ENCODE results near the gene RSRC1. TPM values are rescaled to one million over a fixed set of nuclear protein-coding genes. Genes with fewer than 3 reads are reported as not detected.

Gene RSRC1
- total and polyA plus RNA-seq, 2 of the 8 experiments (the other 6 are each of a cell fraction or from before 2014, with no cell fraction given): 2.0 to 27.9 TPM

DNA sequence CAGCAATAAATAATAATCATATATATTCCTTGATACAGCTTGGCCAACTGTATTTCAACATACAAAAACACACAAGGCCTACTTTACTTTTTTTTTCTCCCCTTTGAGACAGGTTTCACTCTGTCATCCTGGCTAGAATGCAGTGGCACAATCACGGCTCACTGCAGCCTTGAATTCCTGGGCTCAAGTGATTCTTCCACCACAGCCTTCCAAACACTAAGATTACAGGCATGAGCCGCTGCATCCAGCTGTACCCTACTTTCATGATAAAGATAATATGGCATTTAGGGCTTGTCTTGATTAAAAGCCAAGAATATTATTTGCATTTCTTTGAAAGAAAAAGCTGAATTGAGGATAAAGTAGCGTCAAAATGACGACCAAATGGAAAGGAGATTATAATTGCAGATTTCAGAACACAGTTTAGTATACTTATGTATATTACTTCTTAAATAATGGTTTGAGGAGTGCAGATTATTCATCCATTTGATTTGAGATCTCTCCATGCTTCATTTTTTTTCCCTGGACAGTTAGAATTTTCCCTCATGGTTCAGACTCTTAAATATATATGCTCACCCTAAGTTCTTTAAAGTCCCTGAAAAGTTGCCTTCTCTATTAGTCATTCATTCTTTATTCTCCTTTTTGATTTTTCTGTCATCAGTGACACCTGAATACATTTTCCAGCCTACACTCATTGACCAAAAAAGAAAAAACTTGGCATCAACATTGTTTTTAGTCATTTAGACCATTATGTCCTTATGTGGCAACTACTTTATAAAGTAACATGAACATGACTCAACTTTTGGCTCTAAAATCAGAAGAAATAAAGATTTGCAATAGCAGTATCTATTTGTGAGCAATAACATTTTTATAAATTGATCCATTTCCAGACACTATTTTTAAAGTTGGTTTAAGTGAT lies 412.6 kb downstream of the RSRC1 start:
- no peak overlapping the region for H2BK12ac ChIP-seq (ENCODE audit: low read depth, low read length)
- DNase-seq (ENCODE audit: low read depth in 1 of 2, low spot score in 2 of 2) (no peak), FAIRE-seq (no peak)
- no peaks in the 10 kb centered on the region for H3K23me2 ChIP-seq (ENCODE audit: low read depth, low read length)
- no peaks in the 10 kb centered on the region for H3K4me1 ChIP-seq (replicated peaks in 1 of 4; ENCODE audit: control insufficient read depth in 3 of 4, insufficient read depth in 4 of 4, low read length in 3 of 4)
- no peak overlapping the region for H3K18ac ChIP-seq (ENCODE audit: extremely low read depth, low read length)
- H4K8ac ChIP-seq (ENCODE audit: extremely low read depth, insufficient read depth, low read length): no peak overlapping the region
- H3K9ac ChIP-seq (replicated peaks in 1 of 4; ENCODE audit: extremely low read depth in 1 of 4, low read depth in 3 of 4, low read length in 3 of 4): no peak overlapping the region
- no peaks in the 10 kb centered on the region for H3K79me2 ChIP-seq (ENCODE audit: control insufficient read depth in 1 of 2, insufficient read depth in 2 of 2, low read length in 2 of 2)
- no peak overlapping the region for H3K4me2 ChIP-seq (ENCODE audit: insufficient read depth in 1 of 2, low read depth in 2 of 2, low read length in 2 of 2)
- H4K5ac ChIP-seq (ENCODE audit: insufficient read length, low read depth, low read length): no peak overlapping the region
- no peaks in the 10 kb centered on the region for H4K20me1 ChIP-seq (replicated peaks in 1 of 2; ENCODE audit: control insufficient read depth in 1 of 2, insufficient read depth in 2 of 2, low read length in 2 of 2)
- ChIA-PET CTCF (ENCODE audit: partially characterized antibody) (interaction anchor here (0.7 to 1.4 kb wide), 2 partner anchors 8 to 137 kb away, joined by 3 to 5 read pairs; no protein-coding TSS in a partner anchor), POLR2A (ENCODE audit: partially characterized antibody) (no interaction called here)
- H3K4me3 ChIP-seq (ENCODE audit: extremely low read depth in 1 of 4, insufficient read depth in 2 of 4, low read depth in 3 of 4, low read length in 4 of 4): no peak overlapping the region
- H3K27ac ChIP-seq (ENCODE audit: low read depth, low read length): no peak overlapping the region
- H3K23ac ChIP-seq (ENCODE audit: insufficient read length): no peak overlapping the region
- H4K91ac ChIP-seq (replicated peaks; ENCODE audit: insufficient read length, low read length): no peak overlapping the region
- no peak overlapping the region for H3K4ac ChIP-seq (replicated peaks; ENCODE audit: insufficient read length, low read depth, low read length)
- peaks cover 0 to under 1% of the 10 kb centered on the region in 2 experiments; a peak in 2 of 4 replicates for H3K9me3 ChIP-seq (ENCODE audit: insufficient read depth in 2 of 2, low read depth in 1 of 2, low read length in 1 of 2)
- H3K27me3 ChIP-seq (replicated peaks in 1 of 4; ENCODE audit: control insufficient read depth in 3 of 4, extremely low read depth in 1 of 4, insufficient read depth in 3 of 4, low read length in 3 of 4): no peaks in the 10 kb centered on the region
- no peak overlapping the region for H2BK15ac ChIP-seq (ENCODE audit: low read length)
- no peaks in the 10 kb centered on the region for H3K79me1 ChIP-seq (ENCODE audit: low read depth, low read length)
- no peak overlapping the region for H3K56ac ChIP-seq (replicated peaks; ENCODE audit: insufficient read length, low read depth, low read length)
- H2BK20ac ChIP-seq (ENCODE audit: low read length): no peak overlapping the region
- H2BK120ac ChIP-seq (replicated peaks; ENCODE audit: low read depth, low read length): no peak overlapping the region
- H2BK5ac ChIP-seq (ENCODE audit: low read depth, low read length): no peak overlapping the region
- no peak overlapping the region for H2AK5ac ChIP-seq (ENCODE audit: low read depth, low read length)
- H2AFZ ChIP-seq (ENCODE audit: low read length): no peak overlapping the region
- no peak overlapping the region for H3K14ac ChIP-seq (ENCODE audit: insufficient read length)
- no peaks in the 10 kb centered on the region for H3K36me3 ChIP-seq (ENCODE audit: control insufficient read depth in 2 of 4, insufficient read depth in 4 of 4, low read length in 3 of 4)
- 91% methylated on average over 4 of the region's 4 CpGs; no CpG with 5 or more reads in 1 of the 2 experiments for WGBS, 2 experiments (ENCODE audit: extremely low coverage in 1 of 2, insufficient coverage in 1 of 2, insufficient read length in 1 of 2, insufficient replicate concordance in 2 of 2, low coverage in 1 of 2, low lambda C conversion rate in 2 of 2, missing lambda C conversion rate in 1 of 2)
- TF ChIP-seq TEAD4 (IDR thresholded peaks at IDR 0.05; ENCODE audit: low read depth, low read length): no peak
- TF ChIP-seq JUN (IDR thresholded peaks at IDR 0.05; ENCODE audit: low read depth, low read length): no peak
- no peak for TF ChIP-seq KDM5A (IDR thresholded peaks at IDR 0.05; ENCODE audit: low read length)
- no peak for TF ChIP-seq SIRT6 (IDR thresholded peaks at IDR 0.05; ENCODE audit: low read length)
- no peak for TF ChIP-seq GABPA (IDR thresholded peaks at IDR 0.05; ENCODE audit: borderline replicate concordance, insufficient read depth, low read length)
- TF ChIP-seq HDAC2 (IDR thresholded peaks at IDR 0.05; ENCODE audit: borderline replicate concordance in 1 of 2, low read depth in 2 of 2, low read length in 2 of 2): no peak
- TF ChIP-seq FOSL1 (IDR thresholded peaks at IDR 0.05; ENCODE audit: insufficient read depth, low read depth, low read length): no peak
- no peak for TF ChIP-seq HDAC6 (IDR thresholded peaks at IDR 0.05; ENCODE audit: low read depth, low read length)
- no peak for TF ChIP-seq RNF2 (IDR thresholded peaks at IDR 0.05; ENCODE audit: borderline replicate concordance, low read depth, low read length, missing control alignments, poor library complexity, severe bottlenecking)
- no peak for TF ChIP-seq CREB1 (IDR thresholded peaks at IDR 0.05)
- TF ChIP-seq ZNF274 (IDR thresholded peaks at IDR 0.05; ENCODE audit: borderline replicate concordance, extremely low read depth, low read length): no peak
- TF ChIP-seq NANOG (IDR thresholded peaks at IDR 0.05; ENCODE audit: insufficient read depth, low read depth, low read length, poor library complexity, severe bottlenecking): no peak

All from H1 (cell line).